Stimulated activated CD8-positive, alpha-beta memory T cell treated with anti-CD3 and anti-CD28 coated beads, Interleukin-2, amount 100 ng/mL, for 1 hour (primary cell): ENCODE results near the gene ZNF74.
"Not testable (repeated sequence)": the region's sequence is repeated elsewhere in the genome, so short reads cannot be mapped to it uniquely, and the experiment has no call there.

Source experiments
- DNase-seq, 2 donors: peaks; one replicate each; pipeline ENCODE4 v3.0.0-alpha.2; 2020; ENCODE audit warnings: low read depth in 2 of 2

The ZNF74 gene

GRCh38 chr22:20446383-20446970 lies 52.5 kb downstream of the ZNF74 start:
- DNase-seq, result no peak

- no peak for DNase-seq
These were observed 54.7 kb downstream of the ZNF74 start for GRCh38 chr22:20448630-20449029.

- DNase-seq, result no peak
These were observed 56.0 kb downstream of the ZNF74 start for GRCh38 chr22:20449819-20450550.

- DNase-seq, result no peak
These were observed 56.6 kb downstream of the ZNF74 start for GRCh38 chr22:20450551-20450906.

- not testable (repeated sequence) for DNase-seq
These were observed 57.3 kb downstream of the ZNF74 start for GRCh38 chr22:20451129-20451778.

- DNase-seq, result no peak
These were observed 58.0 kb downstream of the ZNF74 start for GRCh38 chr22:20451920-20452319.

GRCh38 chr22:20453222-20453621 lies 59.3 kb downstream of the ZNF74 start:
- no peak for DNase-seq

- no peak for DNase-seq
These were observed 61.7 kb downstream of the ZNF74 start for GRCh38 chr22:20455709-20456063.

GRCh38 chr22:20456064-20456721 lies 62.2 kb downstream of the ZNF74 start:
- peak; percentile 50 to 56 for DNase-seq

GRCh38 chr22:20456722-20457076 lies 62.7 kb downstream of the ZNF74 start:
- DNase-seq, result no peak

- DNase-seq, result no peak
These were observed 63.7 kb downstream of the ZNF74 start for GRCh38 chr22:20457506-20458240.
